ENCODE results near the gene CDK18. TPM values are rescaled to one million over a fixed set of nuclear protein-coding genes. Genes with fewer than 3 reads are reported as not detected.

Gene CDK18
- total RNA-seq, 1 experiment from 2014 or later: 38.5 TPM

DNA sequence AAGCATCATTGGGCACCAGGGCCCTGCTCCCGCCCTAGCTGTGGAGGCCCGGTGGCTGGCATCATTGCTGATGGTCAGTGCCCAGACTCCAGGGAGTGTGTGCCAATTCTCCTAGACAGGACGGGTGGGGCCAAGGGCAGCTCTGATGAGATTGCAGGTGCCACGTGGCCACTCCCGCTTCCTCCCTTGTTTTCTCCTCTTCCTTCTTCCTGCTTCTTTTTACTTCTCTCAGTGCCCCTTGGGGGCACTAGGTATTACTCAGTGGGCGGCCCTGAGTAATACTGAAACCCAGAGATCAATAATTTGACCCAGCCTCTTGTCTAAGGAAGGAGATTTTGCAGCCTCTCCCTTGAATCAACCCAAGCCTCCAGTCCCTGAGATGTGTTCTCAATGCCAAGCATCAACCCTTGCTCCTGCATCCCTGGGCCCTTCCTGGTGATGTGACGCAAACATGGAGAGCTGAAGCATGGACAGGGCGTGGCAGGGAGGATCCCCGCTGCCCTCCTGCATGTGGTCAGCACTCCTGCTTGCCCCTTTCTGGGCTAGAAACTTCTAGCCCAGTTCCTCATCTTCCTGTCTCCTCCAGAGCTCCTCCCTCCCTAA lies 32.4 kb downstream of the CDK18 start:
- Mint-ChIP-seq H3K4me1 (peaks cover 8 to 18% of the 10 kb centered on the region in 2 experiments), H3K27me3 (ENCODE audit: low read depth) (peaks cover 81% of the 10 kb centered on the region)
- H3K4me2 ChIP-seq (ENCODE audit: insufficient read depth, insufficient read length, low read length): no peak overlapping the region

More for the DNA sequence above, 32.4 kb downstream of the CDK18 start:
- H3K27ac ChIP-seq (ENCODE audit: insufficient read length, low read depth, low read length): no peak overlapping the region
- H3K27me3 ChIP-seq (ENCODE audit: insufficient read depth, low read length): no peaks in the 10 kb centered on the region; the same call in 1 of the 2 replicates
- no peak overlapping the region for H4K8ac ChIP-seq (replicated peaks; ENCODE audit: insufficient read length, low read depth, low read length)
- no peak overlapping the region for H3K9ac ChIP-seq (ENCODE audit: extremely low read depth, insufficient read length, low read length)
- H3K9me3 ChIP-seq (ENCODE audit: control insufficient read depth, low read depth, low read length): no peaks in the 10 kb centered on the region
- no CpG with 5 or more reads among the region's 9 CpGs for WGBS (ENCODE audit: extremely low coverage, insufficient read length, low lambda C conversion rate)
- Mint-ChIP-seq H3K27ac (no peak overlapping the region), H3K36me3 (ENCODE audit: insufficient read depth in 1 of 3, low read depth in 3 of 3) (peaks cover 2 to 18% (median 3%) of the 10 kb centered on the region in 3 experiments), H3K9me3 (peaks cover 4 to 10% of the 10 kb centered on the region in 2 experiments; a peak in 3 of 5 replicates), H3K4me3 (no peak overlapping the region)
- H4K5ac ChIP-seq (ENCODE audit: insufficient read length, low read depth, low read length): no peak overlapping the region
- no peak overlapping the region for H2BK120ac ChIP-seq (ENCODE audit: low read depth, low read length, poor library complexity, severe bottlenecking)
- no peaks in the 10 kb centered on the region for H3K23me2 ChIP-seq (ENCODE audit: insufficient read length, low read depth, low read length, poor library complexity, severe bottlenecking)
- H3K79me1 ChIP-seq (ENCODE audit: insufficient read depth, low read depth, low read length, poor library complexity, severe bottlenecking): no peaks in the 10 kb centered on the region
- H2BK12ac ChIP-seq (ENCODE audit: insufficient read length, low read depth, low read length): no peak overlapping the region
- TF ChIP-seq, protein P1, sequence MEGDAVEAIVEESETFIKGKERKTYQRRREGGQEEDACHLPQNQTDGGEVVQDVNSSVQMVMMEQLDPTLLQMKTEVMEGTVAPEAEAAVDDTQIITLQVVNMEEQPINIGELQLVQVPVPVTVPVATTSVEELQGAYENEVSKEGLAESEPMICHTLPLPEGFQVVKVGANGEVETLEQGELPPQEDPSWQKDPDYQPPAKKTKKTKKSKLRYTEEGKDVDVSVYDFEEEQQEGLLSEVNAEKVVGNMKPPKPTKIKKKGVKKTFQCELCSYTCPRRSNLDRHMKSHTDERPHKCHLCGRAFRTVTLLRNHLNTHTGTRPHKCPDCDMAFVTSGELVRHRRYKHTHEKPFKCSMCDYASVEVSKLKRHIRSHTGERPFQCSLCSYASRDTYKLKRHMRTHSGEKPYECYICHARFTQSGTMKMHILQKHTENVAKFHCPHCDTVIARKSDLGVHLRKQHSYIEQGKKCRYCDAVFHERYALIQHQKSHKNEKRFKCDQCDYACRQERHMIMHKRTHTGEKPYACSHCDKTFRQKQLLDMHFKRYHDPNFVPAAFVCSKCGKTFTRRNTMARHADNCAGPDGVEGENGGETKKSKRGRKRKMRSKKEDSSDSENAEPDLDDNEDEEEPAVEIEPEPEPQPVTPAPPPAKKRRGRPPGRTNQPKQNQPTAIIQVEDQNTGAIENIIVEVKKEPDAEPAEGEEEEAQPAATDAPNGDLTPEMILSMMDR (conservative IDR thresholded peaks at IDR 0.05): no peak
- no peaks in the 10 kb centered on the region for H4K20me1 ChIP-seq (ENCODE audit: control insufficient read depth, insufficient read depth, insufficient read length)
- no peak overlapping the region for H4K91ac ChIP-seq (ENCODE audit: insufficient read length, low read depth, low read length)
- H3K4ac ChIP-seq (ENCODE audit: low read depth, low read length): no peak overlapping the region
- H3K4me1 ChIP-seq (ENCODE audit: insufficient read depth, low read length): no peaks in the 10 kb centered on the region
- no peak overlapping the region for H3T11ph ChIP-seq (ENCODE audit: low read length)
- no peak overlapping the region for H2AK5ac ChIP-seq (ENCODE audit: insufficient read length, low read length)
- no peak overlapping the region for H3K18ac ChIP-seq (ENCODE audit: insufficient read length, low read depth, low read length)
- H2BK20ac ChIP-seq (ENCODE audit: low read depth, low read length, poor library complexity, severe bottlenecking): no peak overlapping the region
- H2AFZ ChIP-seq (ENCODE audit: low read length): no peak overlapping the region
- peak; percentile 20 for DNase-seq
- H3K56ac ChIP-seq (ENCODE audit: insufficient read length, low read depth, low read length): no peak overlapping the region
- H2BK15ac ChIP-seq (ENCODE audit: low read depth, low read length): no peak overlapping the region
- no peaks in the 10 kb centered on the region for H3K79me2 ChIP-seq (ENCODE audit: insufficient read depth, low read length)
- H3K14ac ChIP-seq (ENCODE audit: insufficient read depth, low read length): no peak overlapping the region
- no peak overlapping the region for H2BK5ac ChIP-seq (ENCODE audit: insufficient read length, low read length)
- no peak overlapping the region for H3K23ac ChIP-seq (ENCODE audit: insufficient read length, low read depth, low read length)
